Measurements from ENCODE around the gene ARHGEF7.

Gene ARHGEF7

DNA sequence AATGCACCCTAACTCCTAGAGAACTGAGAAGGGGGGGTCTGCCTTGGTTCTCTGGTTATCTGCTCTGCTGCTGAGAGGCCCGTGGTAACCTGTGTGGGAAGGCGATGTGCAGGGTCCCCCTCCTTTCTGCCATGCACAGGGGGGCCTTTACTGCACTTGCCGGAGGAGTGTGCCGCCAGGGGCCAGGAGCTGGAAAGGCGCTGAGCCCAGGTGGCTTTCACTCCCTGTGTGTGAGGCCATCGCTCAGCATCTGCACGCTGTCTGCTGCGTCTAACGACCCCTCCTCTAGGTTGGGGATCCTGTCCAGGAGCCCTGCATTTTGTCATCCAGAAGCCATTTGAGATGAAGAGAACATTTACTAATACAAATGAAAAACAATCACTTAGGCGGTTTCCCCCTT is 168.3 kb downstream of the ARHGEF7 start:
- no peak for DNase-seq

DNA sequence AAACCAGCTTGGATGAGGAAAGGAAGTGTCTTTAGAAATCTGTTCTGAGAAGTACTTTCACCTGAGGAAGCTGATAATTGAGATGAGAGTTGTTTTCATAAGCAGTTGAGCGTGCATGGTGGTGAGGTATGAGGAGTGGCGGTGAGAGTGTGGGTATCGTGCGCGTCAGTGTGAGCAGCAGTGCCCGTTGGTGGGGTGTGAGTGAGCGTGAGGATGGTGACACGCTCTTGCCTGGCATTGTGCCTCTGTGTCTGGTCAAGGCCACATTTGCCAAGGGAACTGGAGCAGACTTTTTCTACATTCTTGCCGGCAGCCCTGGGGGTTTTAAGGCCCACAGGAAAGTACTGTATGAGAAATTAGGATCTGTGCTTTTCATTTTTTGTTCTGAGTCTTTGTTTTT is 168.9 kb downstream of the ARHGEF7 start:
- no peak for DNase-seq

DNA sequence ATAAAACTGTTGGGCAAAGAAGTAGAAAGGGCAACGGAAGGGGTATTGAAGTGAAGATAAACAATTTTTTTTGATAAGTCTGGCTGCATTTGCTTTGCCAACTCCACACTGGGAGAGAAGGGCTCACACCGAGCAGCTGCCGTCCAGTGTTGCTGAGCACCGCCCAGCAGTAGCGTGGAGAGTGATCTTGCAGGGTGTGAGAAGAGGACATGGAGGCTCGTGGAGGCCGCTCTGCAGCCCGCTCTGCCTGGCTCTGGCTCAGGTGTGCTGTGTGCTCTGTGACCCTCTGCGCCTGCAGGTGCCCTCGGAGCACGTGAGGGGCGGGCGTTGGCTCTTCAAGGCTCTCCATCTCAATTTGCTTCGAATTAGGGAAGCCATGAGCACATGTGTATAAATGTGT is 169.5 kb downstream of the ARHGEF7 start:
- DNase-seq = no peak

DNA sequence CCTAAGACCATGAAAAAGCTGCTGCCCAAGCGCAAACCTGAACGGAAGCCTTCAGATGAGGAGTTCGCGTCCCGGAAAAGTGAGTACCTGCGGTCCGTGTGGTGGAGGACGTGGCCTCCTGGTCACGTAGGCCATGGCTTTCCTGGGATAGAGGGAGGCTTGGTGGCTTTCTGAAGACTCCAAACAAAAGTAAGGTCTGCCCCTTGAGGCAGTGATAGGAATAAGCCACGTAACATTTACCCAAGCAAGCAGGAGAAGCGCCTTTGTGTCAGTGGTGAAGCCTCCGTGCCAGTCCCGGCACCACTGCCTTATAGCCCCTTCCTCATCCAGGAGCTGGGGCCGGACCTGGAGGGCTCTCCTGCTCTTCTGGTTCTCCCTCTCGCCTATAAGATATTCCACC is 171.1 kb downstream of the ARHGEF7 start:
- DNase-seq = no peak

DNA sequence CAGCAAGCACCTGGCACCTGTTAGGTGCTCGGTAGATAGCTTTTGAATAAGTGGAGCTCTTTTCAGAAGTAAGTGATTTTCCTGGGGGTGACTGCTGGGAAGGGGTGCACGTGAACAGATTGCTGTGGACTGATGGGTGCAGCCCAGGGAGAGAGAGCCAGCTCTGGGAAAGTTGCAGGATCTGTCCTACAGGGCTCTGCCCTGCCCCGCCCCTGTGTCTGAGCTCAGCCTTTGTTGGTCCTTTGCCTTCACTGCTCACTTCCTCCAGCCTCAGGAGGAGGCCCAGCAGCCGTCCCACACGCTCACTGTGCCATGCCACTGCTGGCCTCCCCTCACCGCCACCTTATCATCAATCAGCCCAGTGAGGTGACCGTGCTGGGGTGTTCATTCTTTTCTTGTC is 171.6 kb downstream of the ARHGEF7 start:
- DNase-seq = no peak

DNA sequence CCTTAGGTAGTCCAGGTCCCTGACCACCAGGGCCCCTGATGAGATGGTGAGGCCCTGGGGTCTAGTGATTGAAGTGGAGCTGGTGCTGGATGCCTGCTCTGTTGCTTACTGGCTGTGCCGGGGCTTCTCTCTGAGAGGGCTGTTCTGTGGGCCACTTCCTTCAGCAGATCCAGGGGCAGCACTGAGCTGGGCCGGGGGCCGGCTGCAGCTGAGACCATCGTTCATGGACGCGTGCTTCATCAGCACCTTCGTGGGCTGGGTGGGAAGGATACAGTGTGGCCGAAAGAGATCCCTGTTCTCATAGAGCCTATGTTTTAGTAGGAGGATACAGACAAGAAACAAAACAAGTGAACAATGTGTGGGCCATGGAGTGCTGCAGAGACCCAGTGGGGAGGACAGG is 172.1 kb downstream of the ARHGEF7 start:
- no peak for DNase-seq

DNA sequence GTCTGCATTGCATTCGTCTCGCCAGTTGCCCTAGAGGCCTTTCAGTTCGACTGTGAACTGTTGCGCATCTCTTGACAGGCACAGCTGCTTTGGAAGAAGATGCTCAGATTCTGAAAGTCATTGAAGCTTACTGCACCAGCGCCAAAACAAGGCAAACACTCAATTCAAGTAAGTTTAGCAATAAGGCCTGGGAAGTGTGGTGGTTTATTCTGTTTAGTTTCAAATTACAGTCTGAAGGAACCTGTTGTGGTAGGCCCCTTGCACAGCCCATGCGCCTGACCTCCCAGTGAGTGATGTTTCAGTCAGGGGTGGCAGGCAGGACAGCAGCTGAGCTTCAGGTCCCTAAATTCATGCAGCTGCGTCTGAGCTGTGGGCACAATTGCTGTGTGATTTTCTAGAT is 173.2 kb downstream of the ARHGEF7 start:
- no peak for DNase-seq

DNA sequence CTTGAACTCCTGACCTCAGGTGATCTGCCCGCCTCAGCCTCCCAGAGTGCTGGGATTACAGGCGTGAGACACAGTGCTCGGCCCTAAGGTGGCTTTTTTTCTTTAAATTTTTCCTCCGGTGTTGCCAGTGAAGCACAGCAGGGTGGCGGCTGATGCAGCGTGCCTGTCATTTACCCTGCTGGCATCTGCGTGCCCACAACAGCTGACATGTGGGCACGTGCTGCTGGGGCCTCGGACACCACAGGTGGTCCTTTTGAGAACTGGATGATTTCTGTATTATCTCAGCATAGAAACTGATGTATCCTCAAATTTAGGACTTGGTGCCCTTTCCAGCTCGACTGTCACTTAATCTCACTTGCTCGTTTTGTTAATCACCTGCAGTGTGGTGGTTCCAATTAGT is 174.1 kb downstream of the ARHGEF7 start:
- DNase-seq = no peak

DNA sequence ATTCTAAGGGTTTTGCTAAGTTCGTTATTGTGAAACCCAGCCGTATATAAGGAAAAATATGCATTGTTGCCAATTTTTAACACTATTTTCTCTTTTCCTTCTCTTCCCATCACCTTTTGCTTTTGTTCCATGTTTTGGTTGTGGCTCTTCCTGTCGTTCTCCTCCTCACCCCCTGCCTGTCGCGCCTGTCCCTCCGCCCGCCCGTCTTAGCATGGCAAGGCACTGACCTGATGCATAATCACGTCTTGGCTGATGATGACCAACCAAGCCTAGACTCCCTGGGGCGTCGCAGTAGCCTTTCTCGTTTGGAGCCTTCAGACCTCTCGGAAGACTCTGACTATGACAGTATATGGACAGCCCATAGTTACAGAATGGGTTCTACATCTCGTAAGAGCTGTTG is 176.8 kb downstream of the ARHGEF7 start:
- DNase-seq = no peak

DNA sequence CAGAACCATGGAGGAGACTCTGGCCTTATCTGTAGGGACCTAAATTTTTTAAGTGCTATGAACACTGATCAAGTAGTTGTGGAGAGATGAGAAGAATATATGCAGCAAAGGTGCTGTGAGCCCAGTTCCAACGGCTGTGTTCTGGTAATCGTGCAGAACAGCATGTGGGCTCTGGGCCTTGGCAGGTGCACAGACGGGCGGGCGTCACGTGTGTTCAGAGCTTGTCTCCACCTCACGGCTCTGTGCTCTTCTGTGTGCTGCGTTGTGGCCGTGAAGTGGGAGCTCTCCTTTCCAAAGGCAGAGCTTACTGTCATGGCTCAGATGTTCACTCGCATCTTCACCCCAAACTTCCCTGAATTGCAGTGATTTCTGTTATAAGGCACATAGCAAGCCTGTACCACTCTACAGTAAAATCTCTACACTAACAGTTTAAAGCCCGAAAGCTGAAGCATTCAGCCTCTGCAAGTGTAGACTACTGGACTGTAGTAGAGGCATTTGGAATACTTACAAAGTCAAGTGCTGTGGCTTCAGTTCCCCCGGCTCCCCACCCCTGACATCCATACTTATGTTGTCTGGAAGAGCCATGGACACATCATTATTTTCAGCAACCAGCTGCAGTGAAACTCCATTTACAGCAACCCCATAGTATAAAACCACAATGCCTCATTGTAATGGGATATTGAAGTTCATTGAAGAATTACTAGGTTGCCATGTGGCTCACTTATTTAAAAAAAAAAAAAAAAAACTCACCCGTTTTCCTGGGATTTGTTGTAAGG is 177.8 kb downstream of the ARHGEF7 start:
- DNase-seq = no peak

DNA sequence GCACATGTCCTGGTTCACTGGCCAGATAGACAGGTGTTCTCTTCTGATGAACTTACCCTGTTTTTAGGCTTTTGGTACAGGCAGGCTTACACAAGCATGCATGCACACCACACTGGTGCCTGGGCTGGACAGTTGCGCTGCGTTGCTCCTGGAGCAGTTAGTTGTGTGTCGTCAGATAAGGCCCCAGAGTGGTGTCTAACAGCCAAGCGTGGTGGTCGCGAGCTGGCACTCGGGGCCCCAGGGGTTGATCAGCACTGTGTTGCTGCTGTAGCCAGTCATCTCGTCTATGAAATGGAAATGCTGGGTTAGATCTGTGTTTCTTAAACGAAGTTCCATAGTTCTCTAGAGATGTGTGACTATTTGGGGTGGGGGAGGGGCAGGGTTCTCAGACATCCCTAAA is 180.8 kb downstream of the ARHGEF7 start:
- no peak for DNase-seq

DNA sequence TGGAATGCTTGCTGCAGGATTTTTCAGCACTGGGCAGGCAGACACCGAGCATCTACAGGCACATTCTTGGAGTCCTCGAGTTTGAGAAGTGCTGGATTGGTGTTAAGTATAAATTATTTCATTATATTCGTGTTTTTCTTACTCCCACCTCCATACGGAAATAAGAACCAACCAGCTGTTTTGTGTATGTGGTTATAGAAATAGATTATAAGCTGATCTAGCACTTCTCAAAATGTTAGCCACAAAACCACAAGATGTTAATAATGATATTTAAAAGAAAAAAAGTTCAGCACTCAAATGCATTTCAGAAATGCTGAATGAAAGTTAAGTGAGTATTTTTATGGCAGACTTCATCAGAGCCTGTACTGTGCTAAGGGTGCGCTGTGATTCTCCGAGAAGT is 181.3 kb downstream of the ARHGEF7 start:
- DNase-seq = peak; percentile 4

DNA sequence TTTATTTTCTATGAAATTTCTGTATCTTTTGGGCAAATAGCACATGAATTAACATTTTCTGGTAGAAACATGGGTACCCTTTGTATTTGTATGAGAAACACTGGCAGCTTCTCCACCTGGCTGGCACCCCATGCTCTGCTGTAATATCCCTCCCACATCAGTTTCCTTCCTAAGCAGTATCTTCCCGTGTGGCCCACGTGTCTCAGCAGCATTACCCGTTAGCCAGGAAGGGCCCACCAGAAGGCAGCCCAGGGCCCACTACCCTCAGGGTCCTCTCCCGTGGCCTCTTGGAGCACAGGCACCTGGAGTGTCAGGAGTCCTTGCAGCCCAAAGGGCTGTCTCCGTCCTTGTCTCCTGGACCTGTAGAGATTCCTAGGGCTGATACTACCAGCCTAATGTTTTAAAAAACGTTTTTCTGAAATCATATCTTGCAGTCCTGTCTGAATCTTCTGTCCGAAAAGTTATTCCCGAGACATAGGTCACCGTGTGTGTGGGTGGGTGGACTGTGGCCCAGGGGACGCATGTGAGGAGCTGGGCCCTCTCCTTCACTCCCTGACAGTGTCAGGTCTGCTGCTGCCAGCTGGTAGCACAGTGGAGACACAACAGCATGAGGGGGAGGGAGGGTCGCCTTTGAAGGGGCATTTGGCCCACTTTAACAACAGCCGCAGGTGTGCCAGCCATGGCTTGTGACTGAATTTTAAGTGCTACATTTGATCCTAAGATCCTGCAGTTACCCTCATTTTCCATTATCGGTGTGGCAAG is 183.3 kb downstream of the ARHGEF7 start:
- DNase-seq = no peak

DNA sequence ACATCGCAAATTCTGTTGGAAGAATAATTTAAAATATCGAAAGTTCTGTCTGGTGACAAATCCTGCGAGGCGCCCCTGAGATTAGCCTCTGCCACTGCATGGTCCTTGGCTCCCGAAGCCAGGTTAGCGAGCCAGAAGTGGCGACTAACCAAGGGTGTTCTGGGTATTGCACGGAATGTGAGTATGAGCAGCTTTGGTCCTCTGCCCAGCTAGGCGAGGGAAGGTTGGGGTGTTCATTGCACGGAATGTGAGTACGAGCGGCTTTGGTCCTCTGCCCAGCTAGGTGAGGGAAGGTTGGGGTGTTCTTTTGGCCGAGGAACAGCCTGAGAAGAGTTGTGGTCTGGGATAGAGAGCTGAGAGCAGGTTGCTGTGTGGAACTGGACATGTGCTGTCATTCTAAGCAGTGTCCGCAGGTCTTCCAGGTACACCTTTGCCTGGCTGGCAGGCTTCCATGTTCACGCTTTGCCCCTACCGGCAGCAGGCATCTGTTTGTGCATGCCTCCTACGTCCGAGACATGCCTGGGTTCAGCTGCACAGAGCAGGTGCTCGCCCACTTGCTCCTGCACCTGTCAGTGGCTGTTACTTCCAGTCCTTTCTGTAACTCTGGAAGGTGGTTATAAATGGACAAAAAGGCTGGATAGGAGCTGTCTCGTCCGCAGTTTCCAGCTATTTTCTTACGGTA is 187.1 kb downstream of the ARHGEF7 start:
- no peak for DNase-seq

DNA sequence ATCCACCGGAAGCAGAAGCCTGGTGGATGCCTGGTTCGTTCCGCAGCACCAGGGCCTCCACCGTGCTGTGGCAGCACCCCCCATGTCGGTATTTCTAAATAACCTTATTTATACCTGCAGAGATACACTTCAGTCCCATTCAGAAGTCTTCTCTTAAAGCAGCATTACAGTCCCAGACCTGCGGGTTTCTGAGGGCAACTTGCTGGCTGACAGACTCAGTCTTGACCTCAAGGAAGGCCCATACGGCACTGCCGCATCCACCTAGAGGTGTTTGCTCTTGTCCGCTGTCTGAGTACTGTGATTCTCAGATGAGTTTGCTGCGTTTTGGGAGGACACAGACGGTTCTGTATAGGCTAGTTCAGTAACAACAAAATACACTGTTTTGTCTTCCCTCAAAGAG is 188.4 kb downstream of the ARHGEF7 start:
- no peak for DNase-seq

DNA sequence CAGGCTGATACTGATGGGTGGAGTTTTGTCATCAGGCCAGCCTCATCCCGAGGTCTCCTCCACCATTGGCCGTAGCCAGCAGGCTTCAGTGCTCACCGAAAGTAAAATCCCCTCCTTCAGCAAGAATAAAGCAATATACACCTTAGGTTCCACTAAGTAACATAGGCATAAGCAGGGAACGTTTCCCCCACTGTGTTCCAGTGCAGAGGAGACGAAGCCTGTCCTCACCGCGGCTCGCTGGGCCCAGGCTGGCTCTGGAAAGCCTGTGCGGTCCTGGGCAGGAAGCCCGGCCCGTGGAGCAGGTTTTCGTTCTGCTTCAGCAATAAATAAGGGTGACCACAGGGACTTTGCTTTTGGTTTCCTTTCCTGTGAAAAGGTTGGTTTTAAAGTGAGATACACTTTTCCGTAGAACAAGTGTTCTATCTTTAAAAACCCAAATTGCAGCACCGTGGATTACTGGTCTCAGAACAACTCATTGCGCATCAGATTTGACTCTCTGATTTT is 189.0 kb downstream of the ARHGEF7 start:
- no peak for DNase-seq

DNA sequence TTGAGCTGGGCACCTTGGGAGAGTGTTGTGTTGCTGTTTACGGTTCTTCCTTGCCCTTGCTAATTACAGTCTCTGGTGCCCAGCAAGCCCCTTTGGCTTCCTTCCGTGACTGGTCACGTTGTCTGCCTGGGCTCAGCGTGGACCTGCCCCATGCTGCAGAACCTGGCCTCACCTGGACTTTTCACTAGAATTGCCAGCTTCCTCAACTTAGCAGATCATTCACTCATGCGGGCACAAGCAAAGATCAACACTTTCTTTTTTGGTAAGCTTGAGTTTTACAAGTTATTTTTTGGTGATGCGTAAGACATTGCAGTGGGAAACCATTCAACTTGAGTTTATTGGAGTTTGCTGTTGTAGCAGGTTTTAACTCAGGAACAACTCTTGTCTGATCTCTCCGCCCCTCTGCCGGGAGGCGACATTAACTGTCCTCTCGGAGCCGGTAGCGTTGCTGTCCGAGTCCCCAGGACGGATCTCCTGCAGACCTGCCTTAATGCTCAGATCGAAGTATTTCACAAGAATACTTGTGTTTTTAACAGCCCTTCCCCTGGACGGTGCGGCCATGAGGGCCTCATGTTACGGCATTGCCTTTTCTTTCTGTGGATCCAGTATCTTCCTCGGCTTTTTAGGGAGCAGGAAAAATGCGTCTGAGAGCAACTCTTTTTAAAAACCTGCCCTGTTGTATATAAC is 189.6 kb downstream of the ARHGEF7 start:
- no peak for DNase-seq

DNA sequence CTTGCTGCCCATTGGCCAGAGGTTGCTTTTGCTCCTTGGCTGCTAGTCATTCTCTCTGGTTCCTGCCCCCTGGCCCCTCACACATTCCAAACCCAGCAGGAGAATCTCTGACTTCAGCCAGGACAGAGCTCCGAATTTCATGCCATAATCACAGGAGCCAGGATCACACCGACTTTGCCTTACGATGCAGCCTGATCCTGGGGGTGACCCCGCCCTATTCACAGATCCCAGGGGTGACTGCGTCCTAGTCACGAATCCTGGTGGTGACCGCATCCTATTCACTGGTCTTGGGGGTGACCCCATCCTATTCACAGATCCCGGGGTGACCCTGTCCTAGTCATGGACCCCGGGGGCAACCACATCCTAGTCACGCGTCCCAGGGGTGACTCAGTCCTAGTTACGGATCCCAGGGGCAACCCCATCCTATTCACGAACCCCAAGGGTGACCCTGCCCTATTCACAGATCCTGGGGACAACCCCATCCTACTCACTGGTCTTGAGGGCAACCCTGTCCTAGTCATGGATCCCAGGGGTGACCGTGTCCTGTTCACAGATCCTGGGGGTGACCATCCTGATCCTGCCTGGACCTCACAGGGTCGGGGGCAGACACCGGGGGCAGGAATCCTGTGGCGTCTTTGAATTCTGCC is 198.0 kb downstream of the ARHGEF7 start:
- DNase-seq = no peak

DNA sequence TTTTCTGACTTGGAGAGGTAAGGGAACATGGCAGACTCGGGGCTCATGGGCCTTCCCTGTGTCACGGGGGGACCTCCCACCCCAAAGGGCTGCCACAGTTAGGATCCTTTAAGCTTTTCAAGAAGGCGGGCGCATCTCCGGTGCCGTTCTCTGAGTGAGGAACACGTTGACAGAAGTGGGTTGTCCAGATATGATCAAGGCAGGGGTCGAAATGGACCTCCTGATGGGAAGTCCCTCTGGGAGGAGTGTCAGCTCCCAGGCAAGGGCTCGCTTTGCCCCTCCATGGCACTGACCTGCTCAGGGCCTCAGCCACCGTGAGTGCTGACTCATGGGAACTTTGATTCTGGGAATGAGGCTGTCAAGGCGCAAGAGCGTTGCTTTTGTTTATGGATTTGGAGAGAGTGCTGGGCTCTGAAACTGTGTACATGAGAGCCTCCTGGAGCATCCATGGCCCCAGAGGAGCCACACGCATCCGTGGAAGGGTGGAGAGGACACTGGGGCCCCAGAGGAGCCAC is 198.9 kb downstream of the ARHGEF7 start:
- no peak for DNase-seq

DNA sequence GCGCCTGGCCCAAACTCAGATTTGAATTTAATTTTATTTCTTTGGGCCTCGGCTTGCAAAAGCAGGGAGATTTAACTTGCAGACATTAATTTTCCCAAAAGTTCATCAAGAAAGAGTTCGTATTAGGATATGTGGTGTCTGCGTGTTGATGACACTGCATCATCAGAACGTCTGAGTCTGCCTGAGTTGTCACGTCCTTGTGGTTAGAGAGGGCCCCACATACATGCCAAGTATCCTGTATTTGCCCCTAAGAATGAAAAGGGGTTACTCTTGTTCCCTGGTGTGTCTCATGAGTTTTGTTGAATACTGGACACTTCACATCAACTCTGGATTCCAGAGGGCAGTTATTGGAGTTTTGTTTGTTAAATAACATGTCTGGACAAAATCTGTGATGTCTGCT is 199.7 kb downstream of the ARHGEF7 start:
- no peak for DNase-seq

DNA sequence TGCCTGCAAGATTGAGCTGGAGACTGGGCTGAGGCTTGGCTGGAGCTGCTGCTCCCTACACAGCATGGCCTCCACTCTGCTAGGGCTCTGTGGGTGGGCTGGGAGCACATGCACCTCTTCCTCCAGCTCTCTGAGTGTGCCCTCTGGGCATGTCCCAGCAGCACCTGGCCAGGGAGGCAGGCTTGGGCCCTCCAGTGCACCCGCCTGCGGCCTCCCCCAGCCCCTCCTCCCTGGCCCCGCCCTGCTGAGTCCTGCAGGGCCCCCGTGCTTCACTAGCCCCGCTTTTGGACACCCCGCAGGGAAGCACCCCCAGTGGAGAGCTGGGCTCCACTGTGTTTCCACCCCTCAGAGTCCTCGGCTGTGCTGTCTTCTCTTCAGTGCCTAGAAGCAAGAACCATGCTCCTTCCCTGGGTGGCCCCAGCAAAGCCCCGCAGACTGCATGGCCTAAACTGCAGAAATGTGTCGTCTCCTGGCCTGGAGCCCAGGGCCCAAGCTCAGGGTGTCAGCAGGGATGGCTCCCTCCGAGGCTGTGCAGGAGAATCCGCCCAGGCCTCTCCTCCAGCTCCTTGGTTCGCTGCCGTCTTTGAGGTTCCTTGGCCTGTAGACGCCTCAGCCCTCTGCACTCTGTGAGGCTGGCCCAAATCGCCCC is 200.4 kb downstream of the ARHGEF7 start:
- no peak for DNase-seq

DNA sequence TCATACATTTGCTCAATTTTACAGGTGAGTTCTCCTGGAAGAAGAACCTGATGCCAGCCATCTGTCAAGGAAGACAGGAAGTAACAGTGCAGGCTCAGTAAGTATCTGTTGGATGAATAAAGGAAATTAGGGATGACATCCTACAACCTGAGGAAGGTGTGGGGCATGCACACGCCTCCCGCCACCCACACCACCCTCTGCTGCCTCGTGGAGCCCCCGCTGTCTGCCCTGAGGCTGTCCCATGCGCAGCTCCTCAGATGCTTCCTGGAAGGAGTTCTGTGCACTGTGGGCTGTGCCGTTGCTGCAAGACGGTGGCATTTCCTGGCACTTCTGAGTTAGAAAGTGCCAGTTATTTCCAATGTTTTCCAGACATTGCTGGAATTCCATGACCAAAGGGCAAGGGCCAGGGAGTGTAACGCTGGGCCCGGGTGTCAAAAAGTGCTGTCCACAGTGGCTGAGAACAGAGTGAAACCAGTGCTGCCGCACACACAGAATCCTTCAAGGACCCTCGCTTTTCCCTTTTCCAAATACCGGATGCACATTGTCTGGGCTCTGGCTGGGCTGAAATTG is 201.1 kb downstream of the ARHGEF7 start:
- DNase-seq = no peak

Measured in CD4-positive, alpha-beta T cell treated with Interleukin-17A for 1 hour (primary cell).